Fibroblast of lung (primary cell): Measurements from ENCODE around the gene IGFLR1.

Experiments used
- EZH2 ChIP-seq: IDR thresholded peaks from 2 replicates; pipeline ENCODE4 v1.5.1; 2012; ENCODE audit warnings: low read length, control low read depth, mild to moderate bottlenecking; ENCODE audit errors: missing control alignments
- TF ChIP-seq, protein P1 (sequence below), 2 donors: IDR thresholded peaks in 1 of 2; conservative IDR thresholded peaks in 1 of 2; 1 replicate in 1 of 2; 2 replicates in 1 of 2; pipeline ENCODE4 v1.5.1; 2011 to 2012; ENCODE audit warnings: low read length in 2 of 2, control low read depth in 1 of 2, inconsistent platforms in 1 of 2, low read depth in 1 of 2, mild to moderate bottlenecking in 1 of 2

- no peak for TF ChIP-seq EZH2
- TF ChIP-seq, protein P1, sequence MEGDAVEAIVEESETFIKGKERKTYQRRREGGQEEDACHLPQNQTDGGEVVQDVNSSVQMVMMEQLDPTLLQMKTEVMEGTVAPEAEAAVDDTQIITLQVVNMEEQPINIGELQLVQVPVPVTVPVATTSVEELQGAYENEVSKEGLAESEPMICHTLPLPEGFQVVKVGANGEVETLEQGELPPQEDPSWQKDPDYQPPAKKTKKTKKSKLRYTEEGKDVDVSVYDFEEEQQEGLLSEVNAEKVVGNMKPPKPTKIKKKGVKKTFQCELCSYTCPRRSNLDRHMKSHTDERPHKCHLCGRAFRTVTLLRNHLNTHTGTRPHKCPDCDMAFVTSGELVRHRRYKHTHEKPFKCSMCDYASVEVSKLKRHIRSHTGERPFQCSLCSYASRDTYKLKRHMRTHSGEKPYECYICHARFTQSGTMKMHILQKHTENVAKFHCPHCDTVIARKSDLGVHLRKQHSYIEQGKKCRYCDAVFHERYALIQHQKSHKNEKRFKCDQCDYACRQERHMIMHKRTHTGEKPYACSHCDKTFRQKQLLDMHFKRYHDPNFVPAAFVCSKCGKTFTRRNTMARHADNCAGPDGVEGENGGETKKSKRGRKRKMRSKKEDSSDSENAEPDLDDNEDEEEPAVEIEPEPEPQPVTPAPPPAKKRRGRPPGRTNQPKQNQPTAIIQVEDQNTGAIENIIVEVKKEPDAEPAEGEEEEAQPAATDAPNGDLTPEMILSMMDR (conservative IDR thresholded peaks at IDR 0.05 in 1 of 2, IDR thresholded peaks at IDR 0.05 in 1 of 2; ENCODE audit: low read depth in 1 of 2, low read length in 2 of 2): no peak
These were observed 20.9 kb downstream of the IGFLR1 start for GRCh38 chr19:35721374-35721773.
